ENCODE measurements around the gene LDLRAD4.

Gene LDLRAD4

DNA sequence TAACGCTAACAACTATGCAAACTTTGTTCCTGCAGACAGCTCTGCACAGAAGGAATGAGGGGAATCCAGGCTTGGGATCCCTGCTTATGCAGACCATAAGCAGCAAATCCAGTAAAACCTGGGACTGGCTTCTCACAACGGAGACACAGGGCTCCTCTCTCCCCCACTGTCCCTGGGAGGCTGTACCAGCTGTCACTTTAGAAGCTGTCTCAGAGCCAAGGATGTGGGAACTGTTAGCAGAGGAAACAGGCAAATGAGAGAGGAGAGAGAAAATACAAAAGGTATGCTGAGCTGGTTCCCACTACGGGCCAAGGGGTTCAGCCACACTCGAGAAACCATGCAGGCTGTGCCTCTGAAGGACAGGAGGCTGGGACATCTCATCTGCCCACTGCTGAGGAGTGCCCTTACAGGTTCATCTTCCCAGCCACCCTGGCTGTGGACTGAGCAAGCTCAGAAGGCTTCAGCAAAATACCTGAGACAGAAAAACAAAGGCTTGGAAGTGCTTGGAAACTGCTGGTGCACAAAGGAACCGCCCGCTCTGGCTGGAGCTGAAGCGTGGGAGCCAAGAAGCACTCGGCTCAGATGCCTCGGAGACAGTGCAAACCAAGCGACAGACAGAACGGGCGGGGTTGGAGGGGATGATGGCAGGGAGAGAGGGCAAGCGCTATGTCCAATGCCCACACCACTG is 435.3 kb downstream of the LDLRAD4 start:
- ChIA-PET CTCF (interaction anchor here (1.3 kb wide), 1 partner anchor 23 kb away, joined by 3 read pairs; no protein-coding TSS in a partner anchor), POLR2A (no interaction called here)
- Histone ChIP-seq H3K27me3 (replicated peaks in 2 of 5; ENCODE audit: control insufficient read depth in 4 of 5, insufficient read depth in 5 of 5, low read length in 4 of 5) (no peaks in the 10 kb centered on the region), H3K9me3 (ENCODE audit: control extremely low read depth in 1 of 5, control insufficient read depth in 4 of 5, insufficient read depth in 2 of 5, low read depth in 1 of 5, low read length in 4 of 5) (no peaks in the 10 kb centered on the region), H3K4me3 (ENCODE audit: control insufficient read depth in 1 of 7, extremely low read depth in 1 of 7, insufficient read depth in 4 of 7, low read depth in 2 of 7, low read length in 6 of 7) (no peak overlapping the region), H3K27ac (ENCODE audit: insufficient read depth in 1 of 2, low read depth in 1 of 2, low read length in 2 of 2, poor library complexity in 1 of 2, severe bottlenecking in 2 of 2) (no peak overlapping the region), H3K4me1 (ENCODE audit: control extremely low read depth in 1 of 4, control insufficient read depth in 4 of 4, insufficient read depth in 4 of 4, low read length in 3 of 4) (no peaks in the 10 kb centered on the region), H3K36me3 (ENCODE audit: control insufficient read depth in 4 of 4, insufficient read depth in 4 of 4, low read length in 3 of 4) (no peaks in the 10 kb centered on the region)
- no peak for DNase-seq
- 87% methylated on average over 13 of the region's 13 CpGs for whole genome bisulfite sequencing (ENCODE audit: insufficient coverage)

DNA sequence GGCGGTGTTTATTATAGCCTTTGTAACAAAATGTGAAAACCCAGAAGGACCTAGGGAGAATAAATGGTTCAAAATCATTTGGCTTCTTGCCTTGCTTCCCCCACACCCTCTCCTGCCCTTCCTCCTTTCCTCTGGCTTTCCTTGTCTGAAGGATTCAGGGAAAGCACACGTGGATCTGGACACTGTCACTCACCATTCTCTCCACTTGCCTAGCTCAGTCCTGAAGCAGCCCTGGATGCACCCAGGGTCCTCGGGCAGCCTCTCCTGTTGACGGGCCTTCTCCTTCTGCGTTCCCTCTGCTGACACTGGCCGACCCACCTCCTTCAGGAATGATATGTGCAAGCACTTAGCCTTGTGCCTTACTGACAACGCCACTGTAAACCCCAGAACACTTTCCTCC is 439.4 kb downstream of the LDLRAD4 start:
- POLR2A ChIA-PET: no interaction called here
- DNase-seq: no peak
- WGBS (ENCODE audit: insufficient coverage): 74% methylated on average over 5 of the region's 7 CpGs
- no peak overlapping the region for H3K4me3 ChIP-seq (ENCODE audit: control insufficient read depth in 1 of 7, extremely low read depth in 1 of 7, insufficient read depth in 4 of 7, low read depth in 2 of 7, low read length in 6 of 7)
- no peaks in the 10 kb centered on the region for H3K9me3 ChIP-seq (ENCODE audit: control extremely low read depth in 1 of 5, control insufficient read depth in 4 of 5, insufficient read depth in 2 of 5, low read depth in 1 of 5, low read length in 4 of 5)
- CTCF ChIA-PET: no interaction called here
- H3K36me3 ChIP-seq (ENCODE audit: control insufficient read depth in 4 of 4, insufficient read depth in 4 of 4, low read length in 3 of 4): peaks cover 0 to 2% (median 0%) of the 10 kb centered on the region in 4 experiments
- H3K4me1 ChIP-seq (ENCODE audit: control extremely low read depth in 1 of 4, control insufficient read depth in 4 of 4, insufficient read depth in 4 of 4, low read length in 3 of 4): no peaks in the 10 kb centered on the region
- H3K27ac ChIP-seq (ENCODE audit: insufficient read depth in 1 of 2, low read depth in 1 of 2, low read length in 2 of 2, poor library complexity in 1 of 2, severe bottlenecking in 2 of 2): no peak overlapping the region
- H3K27me3 ChIP-seq (replicated peaks in 2 of 5; ENCODE audit: control insufficient read depth in 4 of 5, insufficient read depth in 5 of 5, low read length in 4 of 5): no peaks in the 10 kb centered on the region

- 94% methylated on average over 6 of the region's 8 CpGs for WGBS (ENCODE audit: insufficient coverage)
- Histone ChIP-seq H3K27ac (ENCODE audit: insufficient read depth in 1 of 2, low read depth in 1 of 2, low read length in 2 of 2, poor library complexity in 1 of 2, severe bottlenecking in 2 of 2) (no peak overlapping the region), H3K27me3 (replicated peaks in 2 of 5; ENCODE audit: control insufficient read depth in 4 of 5, insufficient read depth in 5 of 5, low read length in 4 of 5) (no peaks in the 10 kb centered on the region), H3K4me1 (ENCODE audit: control extremely low read depth in 1 of 4, control insufficient read depth in 4 of 4, insufficient read depth in 4 of 4, low read length in 3 of 4) (no peaks in the 10 kb centered on the region), H3K9me3 (ENCODE audit: control extremely low read depth in 1 of 5, control insufficient read depth in 4 of 5, insufficient read depth in 2 of 5, low read depth in 1 of 5, low read length in 4 of 5) (no peaks in the 10 kb centered on the region), H3K4me3 (ENCODE audit: control insufficient read depth in 1 of 7, extremely low read depth in 1 of 7, insufficient read depth in 4 of 7, low read depth in 2 of 7, low read length in 6 of 7) (no peak overlapping the region), H3K36me3 (ENCODE audit: control insufficient read depth in 4 of 4, insufficient read depth in 4 of 4, low read length in 3 of 4) (peaks cover 0 to 3% (median under 1%) of the 10 kb centered on the region in 4 experiments)
- ChIA-PET CTCF (no interaction called here), POLR2A (no interaction called here)
- no peak for DNase-seq
Measured at GRCh38 chr18:13658436-13659204, 440.1 kb downstream of the LDLRAD4 start.

DNA sequence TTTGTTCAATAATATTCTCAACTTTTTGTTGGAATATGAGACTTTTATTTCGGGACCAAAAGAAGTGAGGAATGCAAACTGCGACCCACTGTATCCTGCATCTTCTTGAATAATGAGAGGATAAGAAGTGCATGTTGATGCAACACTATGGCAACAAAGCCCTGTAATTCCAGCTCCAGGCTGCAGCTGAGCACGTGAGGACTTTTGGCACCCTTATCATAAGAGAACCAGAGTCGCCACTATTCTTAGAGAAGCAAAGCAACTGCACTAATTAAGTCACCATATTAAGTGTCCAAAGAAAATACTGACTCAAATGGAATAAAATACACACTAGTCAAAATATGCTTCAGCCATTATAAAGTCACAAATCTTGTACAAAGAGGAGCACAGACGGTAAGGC is 441.9 kb downstream of the LDLRAD4 start:
- 100% methylated on average over 2 of the region's 5 CpGs for WGBS (ENCODE audit: insufficient coverage)
- H3K27me3 ChIP-seq (replicated peaks in 2 of 5; ENCODE audit: control insufficient read depth in 4 of 5, insufficient read depth in 5 of 5, low read length in 4 of 5): no peaks in the 10 kb centered on the region
- ChIA-PET POLR2A (no interaction called here), CTCF (no interaction called here)
- H3K27ac ChIP-seq (ENCODE audit: insufficient read depth in 1 of 2, low read depth in 1 of 2, low read length in 2 of 2, poor library complexity in 1 of 2, severe bottlenecking in 2 of 2): no peak overlapping the region
- H3K9me3 ChIP-seq (ENCODE audit: control extremely low read depth in 1 of 5, control insufficient read depth in 4 of 5, insufficient read depth in 2 of 5, low read depth in 1 of 5, low read length in 4 of 5): no peaks in the 10 kb centered on the region
- no peak for DNase-seq
- H3K36me3 ChIP-seq (ENCODE audit: control insufficient read depth in 4 of 4, insufficient read depth in 4 of 4, low read length in 3 of 4): peaks cover 0 to 9% (median 3%) of the 10 kb centered on the region in 4 experiments
- no peak overlapping the region for H3K4me3 ChIP-seq (ENCODE audit: control insufficient read depth in 1 of 7, extremely low read depth in 1 of 7, insufficient read depth in 4 of 7, low read depth in 2 of 7, low read length in 6 of 7)
- no peaks in the 10 kb centered on the region for H3K4me1 ChIP-seq (ENCODE audit: control extremely low read depth in 1 of 4, control insufficient read depth in 4 of 4, insufficient read depth in 4 of 4, low read length in 3 of 4)

DNA sequence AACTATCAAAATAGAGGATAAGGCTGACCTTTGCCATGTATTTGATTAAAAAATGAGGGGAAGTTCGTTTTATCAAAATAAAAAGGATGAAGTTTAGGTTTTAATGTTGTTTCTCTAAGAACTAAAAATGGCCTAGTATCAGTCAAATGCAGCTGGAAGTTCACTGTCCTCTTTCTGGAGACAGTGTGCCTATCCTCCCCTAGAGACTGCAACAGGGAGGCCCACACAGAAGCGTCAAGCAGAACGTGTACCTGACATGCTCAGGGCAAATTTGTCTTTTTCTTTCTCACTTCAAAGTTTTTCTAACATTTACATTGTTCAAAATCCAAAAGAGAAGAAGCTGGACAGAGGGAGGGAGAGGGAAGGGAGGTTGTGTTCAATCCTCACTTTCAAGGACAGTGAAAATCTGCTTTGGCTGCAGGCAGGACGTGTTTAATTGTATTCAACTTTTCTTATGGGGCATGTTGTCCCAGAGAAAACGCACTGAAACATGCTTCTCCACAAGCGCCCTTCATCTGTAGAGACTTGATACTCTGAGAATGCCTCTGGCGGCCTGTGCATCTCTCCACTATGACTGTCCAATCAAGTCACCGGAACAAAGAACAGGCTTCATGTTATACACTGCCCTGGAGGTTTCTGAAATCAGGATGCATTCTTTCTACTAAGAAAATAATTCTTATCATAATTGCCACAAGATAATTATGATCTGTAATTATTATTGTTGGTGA is 442.7 kb downstream of the LDLRAD4 start:
- Histone ChIP-seq H3K36me3 (ENCODE audit: control insufficient read depth in 4 of 4, insufficient read depth in 4 of 4, low read length in 3 of 4) (peaks cover 2 to 15% (median 3%) of the 10 kb centered on the region in 4 experiments), H3K4me3 (ENCODE audit: control insufficient read depth in 1 of 7, extremely low read depth in 1 of 7, insufficient read depth in 4 of 7, low read depth in 2 of 7, low read length in 6 of 7) (no peak overlapping the region), H3K27ac (ENCODE audit: insufficient read depth in 1 of 2, low read depth in 1 of 2, low read length in 2 of 2, poor library complexity in 1 of 2, severe bottlenecking in 2 of 2) (no peak overlapping the region), H3K27me3 (replicated peaks in 2 of 5; ENCODE audit: control insufficient read depth in 4 of 5, insufficient read depth in 5 of 5, low read length in 4 of 5) (no peaks in the 10 kb centered on the region), H3K4me1 (ENCODE audit: control extremely low read depth in 1 of 4, control insufficient read depth in 4 of 4, insufficient read depth in 4 of 4, low read length in 3 of 4) (no peaks in the 10 kb centered on the region), H3K9me3 (ENCODE audit: control extremely low read depth in 1 of 5, control insufficient read depth in 4 of 5, insufficient read depth in 2 of 5, low read depth in 1 of 5, low read length in 4 of 5) (no peaks in the 10 kb centered on the region)
- ChIA-PET POLR2A (no interaction called here), CTCF (interaction anchor here (1.2 kb wide), 1 partner anchor 11 kb away, joined by 3 read pairs; no protein-coding TSS in a partner anchor)
- no peak for DNase-seq
- 94% methylated on average over 5 of the region's 8 CpGs for WGBS (ENCODE audit: insufficient coverage)

- CTCF ChIA-PET: interaction anchor here (1.2 kb wide), 1 partner anchor 10 kb away, joined by 3 read pairs; no protein-coding TSS in a partner anchor
- no peak for DNase-seq
- no peak overlapping the region for H3K4me3 ChIP-seq (ENCODE audit: control insufficient read depth in 1 of 7, extremely low read depth in 1 of 7, insufficient read depth in 4 of 7, low read depth in 2 of 7, low read length in 6 of 7)
- no peaks in the 10 kb centered on the region for H3K9me3 ChIP-seq (ENCODE audit: control extremely low read depth in 1 of 5, control insufficient read depth in 4 of 5, insufficient read depth in 2 of 5, low read depth in 1 of 5, low read length in 4 of 5)
- H3K27ac ChIP-seq (ENCODE audit: insufficient read depth in 1 of 2, low read depth in 1 of 2, low read length in 2 of 2, poor library complexity in 1 of 2, severe bottlenecking in 2 of 2): no peak overlapping the region
- H3K4me1 ChIP-seq (ENCODE audit: control extremely low read depth in 1 of 4, control insufficient read depth in 4 of 4, insufficient read depth in 4 of 4, low read length in 3 of 4): no peaks in the 10 kb centered on the region
- POLR2A ChIA-PET: no interaction called here
- peaks cover 2 to 20% (median 5%) of the 10 kb centered on the region in 4 experiments for H3K36me3 ChIP-seq (ENCODE audit: control insufficient read depth in 4 of 4, insufficient read depth in 4 of 4, low read length in 3 of 4)
- 100% methylated on average over 1 of the region's 2 CpGs for WGBS (ENCODE audit: insufficient coverage)
- no peaks in the 10 kb centered on the region for H3K27me3 ChIP-seq (replicated peaks in 2 of 5; ENCODE audit: control insufficient read depth in 4 of 5, insufficient read depth in 5 of 5, low read length in 4 of 5)
Measured at GRCh38 chr18:13661779-13662256, 443.3 kb downstream of the LDLRAD4 start.
